Subcutaneous abdominal adipose tissue (tissue), 5 donors: ENCODE data around the gene CLPSL1.
A peak's percentile ranks its signal among the peaks of the same experiment; 100 is the strongest.

Source experiments
- H3K27ac ChIP-seq: one replicate; pipeline ENCODE4 v1.7.0; 2013; ENCODE audit warnings: low read depth, mild to moderate bottlenecking, inconsistent platforms, low read length, moderate library complexity
- H3K27me3 ChIP-seq, 5 donors: one replicate each; pipeline ENCODE4 v1.7.0; 2013; ENCODE audit warnings: low read length in 5 of 5, inconsistent platforms in 1 of 5; ENCODE audit not compliant: control insufficient read depth in 5 of 5, insufficient read depth in 4 of 5
- H3K36me3 ChIP-seq, 5 donors: one replicate each; pipeline ENCODE4 v1.7.0; 2013; ENCODE audit warnings: low read length in 5 of 5; ENCODE audit not compliant: control insufficient read depth in 5 of 5, insufficient read depth in 5 of 5
- H3K4me1 ChIP-seq, 5 donors: one replicate each; pipeline ENCODE4 v1.7.0; 2013; ENCODE audit warnings: low read length in 5 of 5, mild to moderate bottlenecking in 3 of 5, moderate library complexity in 1 of 5; ENCODE audit not compliant: control insufficient read depth in 5 of 5, insufficient read depth in 5 of 5
- H3K4me3 ChIP-seq, 5 donors: one replicate each; pipeline ENCODE4 v1.7.0; 2013; ENCODE audit warnings: low read length in 5 of 5, low read depth in 1 of 5
- H3K9ac ChIP-seq, 5 donors: one replicate each; pipeline ENCODE4 v1.7.0; 2013; ENCODE audit warnings: low read length in 5 of 5, mild to moderate bottlenecking in 4 of 5, moderate library complexity in 3 of 5
- H3K9me3 ChIP-seq, 5 donors: one replicate each; pipeline ENCODE4 v1.7.0; 2013; ENCODE audit warnings: low read length in 5 of 5; ENCODE audit not compliant: control insufficient read depth in 5 of 5
- donor health status: healthy.
- donor health status: healthy.
- donor health status: healthy.
- donor health status: healthy.
- donor health status: healthy.

The CLPSL1 gene

GRCh38 chr6:35790683-35791082 lies 9.9 kb downstream of the CLPSL1 start:
- Histone ChIP-seq H3K4me1 (peaks cover 0 to 6% (median 0%) of the 10 kb centered on the region in 5 donors), H3K36me3 (no peaks in the 10 kb centered on the region), H3K27ac (no peak overlapping the region), H3K27me3 (peaks cover 18 to 27% (median 23%) of the 10 kb centered on the region in 5 donors), H3K9me3 (no peaks in the 10 kb centered on the region), H3K4me3 (no peak overlapping the region), H3K9ac (no peak overlapping the region)

GRCh38 chr6:35794536-35795452 lies 14.0 kb downstream of the CLPSL1 start:
- H3K9ac ChIP-seq: no peak overlapping the region
- H3K27ac ChIP-seq: no peak overlapping the region
- no peaks in the 10 kb centered on the region for H3K9me3 ChIP-seq
- H3K4me1 ChIP-seq: no peaks in the 10 kb centered on the region
- H3K4me3 ChIP-seq: no peak overlapping the region
- no peaks in the 10 kb centered on the region for H3K36me3 ChIP-seq
- H3K27me3 ChIP-seq: peaks cover 0 to 13% (median 4%) of the 10 kb centered on the region in 5 donors

- Histone ChIP-seq H3K9me3 (no peaks in the 10 kb centered on the region), H3K9ac (no peak overlapping the region), H3K4me1 (no peaks in the 10 kb centered on the region), H3K36me3 (no peaks in the 10 kb centered on the region), H3K27ac (no peak overlapping the region), H3K27me3 (peaks cover 0 to 13% (median 4%) of the 10 kb centered on the region in 5 donors), H3K4me3 (no peak overlapping the region)
Measured at GRCh38 chr6:35795453-35796071, 14.7 kb downstream of the CLPSL1 start.

GRCh38 chr6:35796236-35796635 lies 15.4 kb downstream of the CLPSL1 start:
- no peaks in the 10 kb centered on the region for H3K9me3 ChIP-seq
- H3K4me1 ChIP-seq: no peaks in the 10 kb centered on the region
- no peak overlapping the region for H3K27ac ChIP-seq
- no peak overlapping the region for H3K9ac ChIP-seq
- H3K36me3 ChIP-seq: no peaks in the 10 kb centered on the region
- H3K27me3 ChIP-seq: peaks cover 0 to 13% (median 4%) of the 10 kb centered on the region in 5 donors
- H3K4me3 ChIP-seq: no peak overlapping the region

- Histone ChIP-seq H3K4me1 (no peaks in the 10 kb centered on the region), H3K4me3 (no peak overlapping the region), H3K9me3 (no peaks in the 10 kb centered on the region), H3K9ac (no peak overlapping the region), H3K27ac (no peak overlapping the region), H3K27me3 (peaks cover 0 to 13% (median 3%) of the 10 kb centered on the region in 5 donors), H3K36me3 (no peaks in the 10 kb centered on the region)
Measured at GRCh38 chr6:35797837-35798526, 17.2 kb downstream of the CLPSL1 start.

GRCh38 chr6:35798706-35799105 lies 17.9 kb downstream of the CLPSL1 start:
- no peaks in the 10 kb centered on the region for H3K4me1 ChIP-seq
- H3K4me3 ChIP-seq: no peak overlapping the region
- H3K27ac ChIP-seq: no peak overlapping the region
- no peak overlapping the region for H3K9ac ChIP-seq
- H3K36me3 ChIP-seq: no peaks in the 10 kb centered on the region
- H3K9me3 ChIP-seq: no peaks in the 10 kb centered on the region
- peaks cover 0 to 13% (median 3%) of the 10 kb centered on the region in 5 donors for H3K27me3 ChIP-seq

- no peak overlapping the region for H3K27ac ChIP-seq
- H3K27me3 ChIP-seq: peaks cover 0 to 18% (median 8%) of the 10 kb centered on the region in 5 donors
- no peak overlapping the region for H3K4me3 ChIP-seq
- H3K4me1 ChIP-seq: peaks cover 0 to 8% (median 6%) of the 10 kb centered on the region in 5 donors
- peaks cover 0 to 2% (median 0%) of the 10 kb centered on the region in 5 donors for H3K9me3 ChIP-seq
- H3K9ac ChIP-seq: no peak overlapping the region
- no peaks in the 10 kb centered on the region for H3K36me3 ChIP-seq
Measured at GRCh38 chr6:35801148-35801547, 20.3 kb downstream of the CLPSL1 start.

- Histone ChIP-seq H3K9ac (no peak within 1 kb of the TSS), H3K4me3 (peak within 1 kb of the TSS in 3 of 5 donors; percentile 28 to 53 (median 51)), H3K9me3 (peaks cover 0 to 2% (median 0%) of the 10 kb centered on the region in 5 donors), H3K4me1 (peaks cover 0 to 8% (median 6%) of the 10 kb centered on the region in 5 donors), H3K27me3 (peaks cover 0 to 12% (median 6%) of the 10 kb centered on the region in 5 donors), H3K27ac (no peak within 1 kb of the TSS), H3K36me3 (no peaks in the 10 kb centered on the region)
Measured at GRCh38 chr6:35804996-35805736, 24.3 kb downstream of the CLPSL1 start, which contains the start of gene LHFPL5. TSS of gene LHFPL5 (plus strand) at chr6:35805352. CDS start at chr6:35805671, 319 bp downstream.

GRCh38 chr6:35808688-35809087 lies 27.9 kb downstream of the CLPSL1 start:
- H3K9me3 ChIP-seq: peaks cover 0 to 2% (median 0%) of the 10 kb centered on the region in 5 donors
- H3K4me1 ChIP-seq: peaks cover 0 to 8% (median 6%) of the 10 kb centered on the region in 5 donors
- no peak overlapping the region for H3K9ac ChIP-seq
- H3K36me3 ChIP-seq: no peaks in the 10 kb centered on the region
- no peak overlapping the region for H3K27ac ChIP-seq
- no peak overlapping the region for H3K4me3 ChIP-seq
- H3K27me3 ChIP-seq: peaks cover 0 to 12% (median 6%) of the 10 kb centered on the region in 5 donors
